OCI-M2 (cell line): ENCODE results near the gene RPS6KA1.
"Not testable (repeated sequence)": the region's sequence is repeated elsewhere in the genome, so short reads cannot be mapped to it uniquely, and the experiment has no call there.

Experiments used
- DNase-seq: peaks from one replicate; lab custom pipeline; 2025; ENCODE audit not compliant: unreplicated experiment; lab: John Stamatoyannopoulos, UW

RPS6KA1 gene

DNA sequence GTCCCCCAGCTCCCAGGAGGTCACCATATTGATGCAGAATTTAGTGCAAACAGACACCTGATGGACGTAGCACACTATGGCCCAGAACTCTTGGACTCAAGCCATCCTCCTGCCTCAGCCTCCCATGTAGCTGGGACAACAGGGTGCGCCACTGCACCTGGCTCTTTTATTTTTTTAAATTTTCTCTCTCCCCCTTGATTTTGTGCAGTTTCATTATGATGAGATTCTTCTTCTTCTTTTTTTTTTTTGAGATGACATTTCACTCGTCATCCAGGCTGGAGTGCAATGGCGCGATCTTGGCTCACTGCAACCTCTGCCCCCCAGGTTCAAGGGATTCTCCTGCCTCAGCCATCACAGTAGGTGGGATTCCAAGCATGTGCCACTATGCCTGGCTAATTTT, 63.8 kb downstream of the RPS6KA1 start:
- no peak for DNase-seq

DNA sequence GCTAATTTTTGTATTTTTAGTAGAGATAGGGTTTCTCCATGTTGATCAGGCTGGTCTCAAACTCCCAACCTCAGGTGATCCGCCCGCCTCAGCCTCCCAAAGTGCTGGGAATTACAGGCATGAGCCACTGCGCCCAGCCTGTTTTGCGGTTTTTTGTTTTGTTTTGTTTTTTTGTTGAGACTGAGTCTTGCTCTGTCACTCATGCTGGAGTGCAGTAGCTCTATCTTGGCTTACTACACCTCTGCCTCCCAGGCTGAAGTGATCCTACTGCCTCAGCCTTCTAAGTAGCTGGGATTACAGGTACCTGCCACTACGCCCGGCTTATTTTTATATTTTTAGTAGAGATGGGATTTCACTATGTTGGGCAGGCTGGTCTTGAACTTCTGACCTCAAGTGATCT, 65.0 kb downstream of the RPS6KA1 start:
- DNase-seq: not testable (repeated sequence)

DNA sequence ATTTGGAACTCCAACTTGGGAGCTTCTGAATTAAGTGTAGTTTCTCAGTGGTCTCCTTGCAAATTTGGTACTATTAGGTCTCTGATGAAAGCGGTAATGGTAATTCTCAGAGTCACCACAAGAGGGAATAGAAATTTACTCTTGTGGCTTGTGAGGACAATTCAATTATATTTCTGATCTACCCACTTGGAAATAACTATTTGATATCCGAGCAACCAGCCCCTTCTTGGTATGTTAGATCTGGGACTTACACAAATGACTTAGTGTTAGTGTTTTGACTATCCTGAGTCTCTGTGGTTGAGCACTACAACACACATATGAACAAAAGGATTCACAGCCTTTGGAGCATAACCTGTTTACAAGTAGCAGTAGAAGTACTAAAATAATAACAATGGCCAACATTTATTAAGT, 68.1 kb downstream of the RPS6KA1 start:
- DNase-seq: no peak

DNA sequence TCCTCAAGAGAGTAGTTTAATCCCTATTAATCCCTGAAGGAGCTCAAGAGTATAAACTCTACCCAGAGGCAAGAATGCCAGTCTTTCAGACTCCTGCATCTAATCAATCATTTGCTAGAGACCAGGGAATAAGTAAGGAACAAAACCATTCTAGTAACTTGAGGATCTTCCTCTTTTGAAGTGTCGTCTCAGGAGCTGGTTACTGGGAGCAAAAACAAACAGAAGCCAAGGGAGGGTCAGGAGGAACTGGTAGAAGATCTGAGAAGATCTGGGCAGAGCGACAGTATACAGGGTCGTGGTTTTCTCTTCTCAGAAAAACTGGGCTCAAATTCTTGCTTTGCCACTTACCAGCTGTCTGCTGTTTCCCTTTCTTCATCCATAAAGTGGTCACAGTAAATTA, 69.3 kb downstream of the RPS6KA1 start:
- no peak for DNase-seq

DNA sequence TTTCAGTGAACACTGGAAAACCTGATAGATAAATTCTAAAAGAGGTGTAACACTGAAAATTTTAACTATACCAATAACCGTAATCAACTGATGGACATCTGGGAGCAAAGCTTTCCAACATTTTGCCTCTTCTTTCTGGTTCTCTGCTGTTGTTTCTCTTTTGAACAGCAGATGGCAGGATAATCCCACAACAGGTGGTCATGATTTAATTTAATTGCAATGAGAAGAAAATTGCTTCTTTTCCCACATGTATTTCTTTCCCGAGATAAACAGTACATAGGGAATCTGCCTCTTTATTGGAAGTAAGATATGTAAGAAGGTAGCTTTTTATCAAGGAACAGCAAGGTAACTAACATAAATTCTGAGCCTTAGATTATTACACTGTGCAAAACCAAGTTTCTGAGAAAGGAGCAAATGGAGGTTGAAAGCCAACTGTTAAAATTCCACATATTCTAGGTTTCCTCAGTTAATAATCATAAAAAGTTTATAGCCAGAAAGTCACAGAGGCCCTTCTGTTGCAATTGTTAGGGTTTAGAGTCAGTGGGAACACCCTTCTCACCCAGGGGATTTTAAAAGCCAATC, 72.9 kb downstream of the RPS6KA1 start:
- DNase-seq: no peak

DNA sequence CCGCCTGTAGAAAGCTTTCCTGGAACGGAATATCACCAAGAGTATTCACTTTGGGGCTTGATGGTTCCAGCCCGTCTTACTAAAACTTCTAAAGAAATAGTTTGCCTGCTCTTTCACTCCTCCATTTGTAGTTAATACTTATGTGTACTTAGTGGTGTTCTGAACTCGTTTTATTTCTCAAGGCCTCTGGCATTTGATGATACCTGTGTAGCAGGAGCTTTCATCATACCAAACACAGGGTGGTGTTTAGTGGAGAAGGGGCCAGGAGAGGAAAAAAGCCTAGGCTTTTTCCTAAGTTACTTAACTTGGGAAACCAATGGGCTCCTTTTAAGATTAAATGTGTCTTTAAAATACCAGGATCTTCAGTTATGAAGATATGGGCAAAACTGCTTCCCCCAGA, 74.3 kb downstream of the RPS6KA1 start:
- no peak for DNase-seq

DNA sequence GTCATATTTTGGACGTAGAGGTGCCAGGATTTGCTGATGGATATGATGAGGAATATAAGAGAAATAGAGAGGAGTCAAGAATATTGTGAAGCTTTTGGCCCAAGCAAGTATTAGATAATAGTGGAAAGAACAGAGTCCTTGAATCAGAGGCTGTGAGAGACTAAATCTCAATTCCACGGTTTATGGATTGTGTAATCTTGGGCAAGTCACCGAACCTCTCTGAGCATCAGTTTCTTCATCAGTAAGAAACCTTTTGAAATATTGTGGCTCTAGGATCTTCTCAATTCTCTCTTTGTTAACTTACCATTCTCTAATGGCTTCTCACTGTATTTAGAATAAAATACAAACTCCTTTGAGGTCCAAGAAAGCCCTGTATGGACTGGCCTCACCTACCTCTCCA, 77.6 kb downstream of the RPS6KA1 start:
- no peak for DNase-seq

DNA sequence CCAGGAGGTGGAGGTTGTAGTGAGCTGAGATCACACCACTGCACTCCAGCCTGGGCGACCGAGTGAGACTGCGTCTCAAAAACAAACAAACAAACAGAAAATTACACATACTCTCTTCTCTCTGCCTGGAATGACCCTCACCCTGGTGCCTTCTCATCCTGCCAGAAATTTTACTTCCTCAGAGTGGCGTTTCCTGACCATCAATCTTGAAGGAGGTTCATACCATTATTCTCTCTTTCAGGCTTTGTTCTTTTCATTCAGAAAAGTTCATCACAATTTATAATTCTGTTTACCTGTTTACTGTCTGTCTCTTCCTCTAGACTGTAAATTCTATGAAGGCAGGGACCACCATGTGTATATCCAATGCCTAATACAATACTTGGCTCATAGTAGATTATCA, 79.3 kb downstream of the RPS6KA1 start:
- DNase-seq: no peak

DNA sequence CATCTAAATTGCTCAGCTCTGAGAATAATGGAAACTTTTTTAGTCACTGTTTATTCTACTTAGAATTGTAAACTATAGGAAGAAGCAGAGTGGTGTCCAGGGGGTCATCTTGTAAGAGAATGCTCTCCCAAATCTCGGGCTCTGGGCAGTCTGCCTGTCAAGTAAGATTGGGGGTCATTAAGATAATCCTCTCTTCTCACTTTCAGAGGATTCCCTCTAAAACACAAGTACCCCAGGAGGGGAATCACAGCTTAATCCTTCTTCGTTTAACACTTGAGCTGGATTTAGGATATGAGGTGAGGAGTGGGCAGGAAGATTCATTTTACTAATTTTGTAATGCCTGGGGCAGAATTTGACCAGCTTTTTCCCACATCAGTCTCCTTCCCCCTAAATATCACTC, 81.2 kb downstream of the RPS6KA1 start:
- DNase-seq: no peak

DNA sequence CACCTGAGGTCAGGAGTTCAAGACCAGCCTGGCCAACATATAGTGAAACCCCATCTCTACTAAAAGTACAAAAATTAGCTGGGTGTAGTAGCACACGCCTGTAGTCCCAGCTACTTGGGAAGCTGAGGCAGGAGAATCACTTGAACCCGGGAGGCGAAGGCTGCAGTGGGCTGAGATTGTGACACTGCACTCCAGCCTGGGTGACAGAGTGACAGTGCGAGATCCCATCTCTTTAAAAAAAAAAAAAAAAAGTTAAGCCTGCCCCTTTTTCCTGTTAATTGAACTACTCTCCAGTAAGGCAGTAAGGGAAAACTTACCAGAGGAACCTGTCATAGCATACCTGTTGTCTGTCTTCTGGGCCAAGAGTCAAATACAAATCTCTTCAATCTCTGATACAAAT, 83.1 kb downstream of the RPS6KA1 start:
- not testable (repeated sequence) for DNase-seq

DNA sequence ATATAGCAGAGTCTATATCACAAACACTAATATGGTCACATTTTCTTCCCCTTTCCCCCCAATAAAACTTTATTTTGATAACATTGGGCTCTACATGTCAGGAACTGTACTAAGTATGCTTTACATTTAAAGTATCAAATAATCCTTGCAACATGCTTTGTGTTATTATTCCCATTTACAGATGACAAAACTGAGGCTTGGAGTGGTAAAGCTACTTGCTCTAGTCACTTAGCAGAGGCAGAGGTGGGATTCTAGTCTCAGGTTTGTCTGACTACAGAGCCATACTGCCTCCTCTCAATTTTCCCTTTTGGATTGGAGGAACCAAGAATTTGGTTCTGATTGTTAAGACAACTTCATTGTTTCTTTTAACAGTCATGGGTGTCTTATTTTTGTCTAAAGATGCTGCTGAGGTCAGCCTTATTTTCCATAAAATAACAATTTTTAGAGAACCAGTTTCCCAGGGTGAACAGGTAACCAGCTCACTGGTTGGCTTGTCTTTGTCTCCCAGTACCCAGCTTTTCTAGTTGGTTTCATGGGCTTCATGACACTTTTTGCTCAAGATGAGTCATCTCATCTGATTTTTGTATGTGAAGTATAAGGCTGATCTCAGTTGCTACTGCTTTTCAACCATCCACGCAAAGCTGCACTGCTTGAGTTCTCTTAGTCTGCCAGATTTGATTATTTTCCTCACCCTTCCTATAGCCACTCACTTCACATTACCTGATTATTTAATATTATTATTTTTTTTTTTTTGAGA, 85.3 kb downstream of the RPS6KA1 start:
- no peak for DNase-seq

DNA sequence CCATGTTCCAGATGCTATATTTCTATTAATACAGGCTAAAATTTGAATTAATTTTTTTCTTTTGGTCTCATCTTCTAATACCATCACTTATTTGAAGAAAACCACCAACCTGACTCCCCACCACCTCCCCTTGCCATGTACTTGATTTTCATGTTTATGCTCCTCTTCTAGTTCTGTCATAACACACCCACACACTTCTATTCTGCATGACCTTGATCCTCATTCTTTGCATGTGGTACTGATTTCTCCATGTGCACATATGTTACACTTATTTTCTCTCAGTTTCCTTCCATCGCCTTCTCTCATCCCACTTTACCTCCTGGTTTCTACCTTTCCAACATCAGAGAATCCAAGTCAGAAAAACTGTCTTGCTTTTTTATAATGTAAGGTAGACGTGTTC, 87.3 kb downstream of the RPS6KA1 start:
- DNase-seq: no peak

DNA sequence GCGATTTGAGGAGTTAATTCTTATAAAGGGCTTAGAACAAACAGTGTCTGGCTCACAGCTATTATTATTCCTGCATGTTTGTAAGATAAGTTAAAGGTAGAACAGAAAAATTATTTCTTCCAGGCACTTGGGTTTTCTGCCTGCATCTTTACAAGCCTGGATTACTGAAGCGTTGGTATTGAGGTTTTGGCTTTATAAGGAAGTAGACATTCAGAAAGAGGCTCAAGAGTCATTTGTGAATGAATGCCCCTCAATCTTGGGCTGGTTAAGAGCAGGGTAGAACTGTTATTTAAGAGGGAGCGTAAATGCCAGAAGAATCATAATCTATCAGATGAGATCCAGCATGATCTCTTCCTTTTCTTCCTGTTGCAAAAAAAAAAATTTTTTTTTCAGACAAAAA, 89.0 kb downstream of the RPS6KA1 start:
- no peak for DNase-seq
